Activated CD4-positive, alpha-beta T cell treated with anti-CD3 and anti-CD28 coated beads, Interleukin-10, Interleukin-2, amounts not matched to agents 100 ng/mL and 50 ng/mL, durations not matched to agents 16 hours and 8 hours (primary cell): ENCODE data around the gene VWA8.

Experiments used
- DNase-seq: peaks from one replicate; pipeline ENCODE4 v3.0.0-alpha.2; 2020

VWA8 gene

DNA sequence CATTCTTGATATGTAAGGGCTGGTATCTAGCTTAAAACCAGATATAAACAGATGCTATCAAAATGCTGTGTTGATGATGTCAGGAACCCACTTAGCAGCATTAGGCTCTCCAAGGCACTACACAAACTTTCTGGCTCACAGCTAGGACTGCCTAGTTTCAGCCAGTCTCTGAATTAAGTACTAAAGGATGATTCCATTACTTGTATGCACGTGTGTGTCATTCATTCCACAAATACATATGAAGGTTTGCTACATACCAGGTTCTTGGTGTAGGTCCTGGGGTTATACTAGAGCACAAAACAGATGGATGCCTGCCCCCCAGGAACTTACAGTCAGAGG, 352.1 kb downstream of the VWA8 start:
- no peak for DNase-seq

DNA sequence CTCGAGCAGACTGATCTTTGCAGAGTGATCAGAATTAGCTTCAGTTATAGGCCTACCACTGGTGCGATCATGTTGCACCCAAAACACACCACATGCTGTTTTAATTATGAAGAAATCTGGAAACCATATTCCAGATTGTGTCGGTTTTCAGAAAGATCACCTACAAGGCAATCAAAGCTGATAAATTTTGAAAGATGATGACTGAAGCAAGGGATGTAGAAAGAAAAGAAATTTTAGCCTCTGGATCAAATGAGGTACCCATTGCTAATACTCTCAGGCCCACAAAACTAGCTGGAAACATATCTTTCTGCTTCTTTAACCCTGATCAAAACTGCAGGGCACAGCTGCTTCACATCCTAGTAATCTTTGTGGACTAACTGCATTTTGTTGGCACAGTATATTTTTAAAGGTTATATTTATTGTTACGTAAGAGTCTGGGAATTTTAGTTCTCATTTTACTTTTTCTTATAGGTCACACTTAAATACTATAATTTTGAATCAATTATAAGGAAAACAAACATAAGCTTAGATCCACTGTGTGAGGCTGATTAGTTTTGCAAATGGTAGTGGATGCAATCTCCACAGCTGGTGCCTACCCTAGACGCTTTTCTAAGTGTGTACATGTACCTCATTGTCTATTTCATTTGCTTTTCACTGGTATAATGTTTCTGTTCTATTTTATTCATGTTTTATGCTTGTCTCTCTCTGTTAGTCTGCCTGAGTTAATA, 352.6 kb downstream of the VWA8 start:
- DNase-seq: no peak

DNA sequence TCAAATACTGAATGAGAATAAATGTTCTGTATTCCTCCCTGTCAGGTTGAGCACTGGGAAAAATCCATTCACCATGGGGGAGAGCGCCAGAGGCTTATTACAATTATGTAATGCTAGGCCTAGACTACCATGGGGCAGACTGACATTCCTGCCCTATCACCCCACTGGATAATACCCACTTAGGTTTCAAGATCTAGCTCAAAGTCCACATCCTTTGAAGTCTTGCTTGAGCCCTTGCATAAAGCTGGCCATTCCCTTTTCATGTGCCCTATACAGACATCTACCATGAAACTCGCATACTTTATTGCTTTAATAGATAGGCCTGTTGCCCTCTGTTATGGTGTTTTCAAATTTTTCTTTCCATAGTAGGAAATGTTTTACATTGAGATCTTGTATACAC, 354.3 kb downstream of the VWA8 start:
- no peak for DNase-seq

DNA sequence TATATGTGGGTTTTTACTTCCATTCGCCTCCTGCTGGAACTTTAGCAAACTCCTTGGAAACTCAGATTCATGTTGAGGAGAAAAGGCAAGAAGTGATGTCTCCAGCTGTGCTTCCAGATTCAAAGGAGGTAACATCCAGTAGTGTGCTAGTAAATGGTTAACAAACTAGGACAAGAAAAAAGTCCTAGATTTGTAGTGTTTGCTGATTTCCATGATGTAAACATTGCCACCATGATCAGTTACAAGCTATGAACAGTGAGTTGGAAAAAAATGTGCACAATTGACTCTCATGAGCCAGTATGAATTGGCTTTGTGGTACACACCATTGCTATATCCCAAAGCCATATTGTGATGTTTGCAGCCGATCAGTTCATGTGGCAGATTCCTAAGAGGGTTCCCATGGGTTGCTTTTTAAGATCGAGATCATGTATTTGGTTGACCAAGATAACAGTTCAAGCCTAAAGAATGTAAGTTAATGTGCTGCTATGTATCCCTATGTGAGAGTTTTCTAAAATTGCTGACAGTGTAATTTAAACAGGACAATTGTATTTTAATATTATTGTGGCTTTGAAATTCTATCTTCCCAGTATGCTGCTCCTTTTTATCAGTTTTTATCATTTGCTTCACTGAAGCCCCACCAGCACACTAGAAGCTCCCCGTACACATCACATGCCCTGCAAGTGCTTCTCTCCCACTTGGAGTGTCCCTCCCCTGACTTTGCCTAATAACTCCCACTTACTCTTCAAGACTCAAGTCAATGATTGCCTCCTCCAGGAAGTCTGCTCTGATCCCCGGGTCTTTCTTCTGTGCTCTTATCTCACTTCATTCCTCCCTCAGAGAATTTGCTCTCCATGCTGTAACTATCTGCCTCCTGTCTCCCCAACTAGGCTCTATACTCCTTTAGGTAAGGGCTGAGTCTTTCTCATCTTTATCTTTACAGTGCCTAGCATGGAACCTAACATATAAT, 355.3 kb downstream of the VWA8 start:
- no peak for DNase-seq

DNA sequence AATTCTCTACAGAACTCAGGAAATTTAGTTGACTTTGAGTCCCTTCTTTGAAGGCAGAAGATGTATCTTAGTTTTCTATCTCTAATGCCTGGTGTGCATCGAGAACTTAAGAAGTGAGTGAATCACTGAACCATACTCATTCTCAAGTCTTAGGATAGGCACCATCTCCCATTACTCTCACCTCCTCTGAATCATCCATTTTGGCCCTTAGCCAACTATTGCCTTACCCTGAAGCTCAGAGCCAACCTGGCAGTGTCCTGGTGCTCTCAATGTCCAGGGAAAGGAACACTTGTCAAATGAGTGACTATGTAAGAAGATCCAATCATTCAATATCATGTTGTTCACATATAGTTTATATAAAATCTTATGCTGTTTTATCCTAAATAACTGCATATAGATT, 357.0 kb downstream of the VWA8 start:
- DNase-seq: no peak

DNA sequence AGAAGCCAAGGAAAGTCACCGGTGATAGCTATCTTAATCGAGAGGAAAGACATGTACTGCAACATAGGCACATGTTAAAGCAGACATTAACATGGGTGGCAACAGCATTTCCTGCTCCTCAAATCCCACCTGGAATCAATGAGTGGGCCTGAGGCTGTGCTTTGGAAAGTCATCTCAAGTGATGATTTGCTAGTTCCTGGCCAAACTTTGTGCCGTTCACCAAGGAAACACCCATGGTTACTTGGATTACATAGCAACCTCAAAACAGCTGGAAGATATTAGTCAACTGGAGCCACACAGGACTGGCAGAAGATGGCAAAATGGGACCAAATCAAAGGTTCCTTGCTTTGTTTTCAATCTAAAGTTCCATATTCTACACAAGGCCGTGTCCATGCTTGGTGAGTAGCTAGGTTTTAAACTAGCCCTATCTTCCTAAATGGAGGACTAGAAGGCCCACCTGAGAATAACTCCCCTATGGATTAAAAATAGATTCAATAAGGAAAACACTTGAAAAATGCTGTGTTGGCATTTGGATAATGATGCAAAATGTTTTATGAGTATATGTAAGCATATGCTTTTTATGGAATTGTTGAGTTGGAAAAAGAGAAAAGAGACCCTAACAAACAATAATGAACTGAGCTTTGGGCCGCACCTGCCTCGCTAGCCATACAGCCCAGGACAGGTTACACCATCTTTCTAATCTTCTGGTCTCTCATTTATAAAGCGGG, 359.0 kb downstream of the VWA8 start:
- DNase-seq: no peak

DNA sequence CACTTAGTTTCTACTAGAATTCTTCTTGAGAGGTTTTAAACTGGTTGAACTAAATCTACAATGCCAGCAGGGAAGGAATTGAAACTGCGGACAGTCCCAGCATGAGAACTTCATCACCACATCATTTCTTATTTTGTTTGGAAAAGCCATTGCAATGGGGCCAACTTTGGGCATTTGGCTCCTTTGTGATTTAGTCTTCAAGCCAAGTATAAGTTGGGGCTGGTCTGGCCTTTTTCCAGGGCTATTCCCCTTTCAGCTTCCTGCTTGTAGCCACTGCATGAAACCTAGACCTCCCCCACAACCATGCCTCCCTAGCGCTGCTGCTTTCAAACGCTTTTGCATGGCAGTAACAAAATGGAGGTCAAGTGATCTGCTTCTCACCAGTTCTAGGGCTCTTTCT, 361.3 kb downstream of the VWA8 start:
- DNase-seq: no peak

DNA sequence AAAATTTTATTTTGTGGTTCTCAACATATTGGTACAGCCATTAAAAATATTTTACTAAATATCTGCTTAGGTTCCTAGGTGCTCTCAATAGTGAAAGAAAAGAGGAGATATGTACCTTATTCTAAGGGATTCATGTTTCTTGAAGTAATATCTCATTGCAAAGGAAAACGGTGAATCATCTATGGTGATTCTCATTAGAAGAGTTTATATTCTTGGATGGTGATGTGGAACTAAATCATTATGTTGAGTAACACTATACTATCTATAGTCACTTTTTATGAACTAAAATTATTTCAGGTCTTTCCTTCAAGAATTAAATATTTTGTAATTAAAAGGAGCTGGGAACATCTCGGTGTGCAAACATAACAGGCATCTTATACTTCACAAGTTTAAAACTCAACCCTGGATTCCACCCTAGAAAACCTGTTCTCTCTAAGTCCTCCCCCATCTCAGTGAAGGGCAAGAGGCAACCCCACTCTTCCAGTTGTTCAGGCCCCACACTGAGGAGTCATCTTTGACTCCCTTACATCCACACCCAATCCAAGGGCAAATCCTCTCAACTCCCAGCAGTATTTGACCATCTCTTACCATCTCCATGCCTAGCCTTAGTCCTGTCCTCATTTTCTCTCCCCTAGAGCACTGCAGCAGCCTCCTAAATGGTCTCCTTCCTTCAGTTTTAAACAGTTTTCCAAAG, 363.4 kb downstream of the VWA8 start:
- no peak for DNase-seq

DNA sequence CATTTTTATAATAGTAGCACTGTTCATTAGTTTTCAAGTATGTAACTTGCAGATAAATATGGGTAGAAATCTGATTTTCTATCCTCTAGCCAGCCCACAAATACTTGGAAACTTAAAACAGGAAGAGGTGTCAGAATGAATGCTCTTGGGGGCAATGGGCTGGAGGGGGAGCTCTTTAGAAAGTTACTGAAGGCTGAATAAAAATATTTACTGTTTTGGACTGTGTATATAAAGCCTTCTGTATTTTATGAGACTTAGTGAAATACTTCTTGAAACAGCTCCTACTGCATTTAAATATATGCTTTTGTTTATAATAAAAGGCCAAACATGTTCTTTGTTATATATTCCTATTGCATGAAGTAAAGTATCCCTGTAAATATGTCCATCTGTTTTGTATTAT, 364.7 kb downstream of the VWA8 start:
- no peak for DNase-seq

DNA sequence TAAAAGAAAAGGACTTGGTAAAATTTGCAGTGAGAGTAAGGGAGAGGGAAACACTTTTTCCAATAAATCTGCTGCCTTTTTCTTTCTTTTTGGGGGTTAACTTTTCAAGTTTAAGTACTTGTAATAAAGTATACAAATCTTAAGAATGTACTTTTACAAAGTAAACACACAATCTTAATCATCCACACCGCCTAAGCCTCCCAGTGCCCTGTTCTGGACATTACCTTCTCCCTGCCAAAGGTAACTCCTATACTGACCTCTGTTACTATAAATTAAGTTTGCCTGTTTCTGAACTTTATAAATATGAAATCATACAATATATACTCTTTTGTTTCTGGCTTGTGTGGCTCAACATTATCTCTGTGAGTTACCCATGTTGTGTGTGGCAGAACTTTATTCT, 365.6 kb downstream of the VWA8 start:
- DNase-seq: no peak

DNA sequence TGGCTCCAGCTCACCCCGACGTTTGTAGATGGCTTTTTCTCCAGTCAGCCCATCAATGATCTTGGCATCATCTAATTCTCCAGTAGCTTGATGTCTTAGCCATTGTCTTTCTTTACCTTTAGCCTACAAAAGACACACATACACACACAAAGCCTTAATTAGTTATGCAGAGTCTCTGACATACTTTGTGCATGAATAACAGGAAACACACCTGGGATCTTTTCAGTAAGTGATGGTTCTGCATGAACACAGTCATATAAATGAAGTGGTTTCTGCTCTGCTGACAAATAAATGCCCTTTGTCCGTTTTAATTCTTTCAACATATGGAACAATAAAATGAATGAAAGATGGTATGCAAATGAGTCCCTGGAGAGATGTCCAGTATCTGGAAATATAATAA, 370.3 kb downstream of the VWA8 start:
- no peak for DNase-seq

DNA sequence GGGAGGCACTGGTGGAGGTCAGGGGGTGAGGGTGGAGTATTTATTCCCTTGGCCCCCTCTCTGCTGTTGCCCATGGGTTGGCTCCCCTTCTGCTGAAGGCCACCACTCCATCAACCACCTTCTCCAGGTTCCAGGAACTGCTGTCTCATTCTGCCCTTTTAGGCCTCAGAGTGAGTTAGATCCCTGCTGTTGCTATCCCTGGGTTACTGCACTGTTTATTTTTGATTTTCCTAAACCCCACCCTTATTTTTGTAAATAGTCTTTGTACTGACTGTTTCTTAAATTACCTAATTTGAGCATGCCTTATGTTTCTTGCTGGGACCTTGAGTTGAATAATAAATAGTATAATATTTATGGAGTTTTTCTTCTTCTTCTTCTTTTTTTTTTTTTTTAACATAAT, 370.8 kb downstream of the VWA8 start:
- no peak for DNase-seq

DNA sequence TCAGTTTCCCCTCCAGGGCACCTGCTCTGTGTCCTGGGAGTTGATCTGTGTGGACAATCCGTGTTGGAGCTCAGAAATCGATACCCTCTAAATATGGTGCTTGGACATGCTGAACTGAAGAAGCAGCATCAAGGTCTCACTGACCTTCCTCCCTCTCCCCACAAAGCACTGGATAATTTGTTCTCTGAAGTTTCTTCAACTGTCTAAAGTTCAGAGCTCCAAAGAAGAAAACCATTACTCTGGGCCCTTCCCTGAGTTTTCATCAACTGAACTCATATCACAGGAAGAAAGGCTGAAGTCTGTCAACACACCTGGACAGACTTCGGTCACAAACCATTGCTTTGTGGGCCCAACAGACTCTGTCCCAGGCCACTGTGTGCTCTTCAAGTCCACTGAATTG, 371.5 kb downstream of the VWA8 start:
- no peak for DNase-seq

DNA sequence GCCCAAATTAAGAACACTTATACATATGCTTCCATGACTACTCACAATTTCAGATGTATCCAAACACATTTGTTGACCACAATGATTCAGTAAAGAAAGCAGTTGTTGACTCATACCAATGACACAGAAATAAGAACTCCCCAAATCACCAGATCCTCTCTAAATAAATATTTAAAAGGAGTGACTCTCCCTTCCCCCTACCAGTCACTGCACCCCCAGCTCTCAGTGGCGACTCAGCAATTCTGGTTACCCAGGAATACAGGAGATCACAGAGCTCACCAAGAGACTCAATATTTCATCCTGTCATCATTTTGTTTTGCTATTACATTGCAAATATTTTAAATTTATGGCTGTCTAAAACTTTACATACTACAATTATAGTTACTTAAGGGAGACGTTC, 372.0 kb downstream of the VWA8 start:
- peak; percentile 68 for DNase-seq

DNA sequence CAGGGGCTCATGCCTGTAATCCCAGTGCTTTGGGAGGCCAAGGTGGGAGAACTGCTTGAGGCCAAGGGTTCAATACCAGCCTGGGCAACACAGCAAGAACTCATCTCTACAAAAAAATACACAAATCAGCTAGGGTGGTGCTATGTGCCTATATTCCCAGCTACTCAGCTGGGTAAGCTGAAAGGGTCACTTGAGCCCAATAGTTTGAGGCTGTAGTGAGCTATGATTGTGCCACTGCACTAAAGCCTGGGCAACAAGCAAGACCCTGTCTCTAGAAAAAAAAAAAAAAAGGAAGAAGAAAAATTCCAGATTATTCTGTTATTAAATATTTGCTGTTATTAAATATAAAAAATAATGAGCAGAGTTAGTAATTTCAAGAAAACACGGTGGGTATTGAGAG, 372.5 kb downstream of the VWA8 start:
- no peak for DNase-seq

DNA sequence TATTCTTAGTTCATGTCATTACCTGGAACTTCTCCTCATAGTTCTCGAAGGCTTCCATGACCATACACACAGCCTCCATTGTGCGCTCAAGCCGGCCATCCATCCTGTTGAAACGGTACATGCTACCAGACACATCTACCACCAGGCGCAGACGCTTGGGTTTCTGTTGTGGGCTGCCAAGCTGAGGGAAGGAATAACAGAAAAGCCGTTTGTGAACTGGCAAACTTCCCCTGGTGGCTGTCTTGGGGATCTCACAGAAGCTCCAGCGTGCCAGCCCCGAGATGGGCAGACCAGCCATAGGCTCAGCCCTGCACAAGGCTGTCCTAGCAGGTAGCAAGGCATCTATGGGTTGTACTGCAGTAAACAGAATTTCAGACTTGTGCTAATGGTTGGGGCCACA, 373.4 kb downstream of the VWA8 start:
- no peak for DNase-seq

DNA sequence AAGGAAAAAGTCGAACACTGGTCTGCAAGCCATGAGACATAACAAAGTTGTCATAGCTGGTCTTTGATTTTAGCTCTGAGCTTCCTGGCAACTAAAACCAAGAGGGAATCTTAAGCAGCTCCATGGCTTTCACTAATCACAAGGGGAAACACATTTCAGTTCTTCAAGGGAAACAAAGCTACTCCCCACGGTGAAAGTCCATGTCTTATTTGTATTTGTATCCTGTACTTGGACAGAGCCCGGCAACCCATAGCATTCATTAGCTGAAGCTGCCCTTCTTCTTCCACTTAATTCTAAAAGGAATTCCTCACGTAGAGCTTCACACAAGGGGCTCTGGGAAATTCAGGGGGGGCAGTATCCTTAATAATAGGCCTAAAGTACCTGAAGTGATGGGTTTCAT, 374.7 kb downstream of the VWA8 start:
- no peak for DNase-seq

DNA sequence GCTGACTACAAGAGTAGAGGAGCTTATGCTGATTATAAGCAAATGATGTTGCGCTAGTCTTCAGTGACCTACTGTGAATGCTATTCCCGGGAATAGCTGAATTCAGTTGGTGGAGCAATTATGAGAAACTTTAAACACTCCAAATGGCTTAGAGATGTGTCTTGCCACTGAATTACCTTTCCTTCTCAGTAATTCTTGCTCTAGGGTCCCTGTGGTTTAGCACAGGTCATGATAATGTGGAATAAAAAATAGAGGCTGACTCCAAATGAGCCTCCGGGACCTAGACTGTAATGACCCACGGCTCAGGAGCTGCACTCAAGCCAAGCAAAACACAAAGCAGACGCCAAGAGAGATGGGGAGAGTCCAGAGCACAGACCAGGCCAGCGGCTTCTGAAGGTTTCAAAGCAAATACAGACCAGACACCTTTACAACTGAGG, 378.9 kb downstream of the VWA8 start:
- no peak for DNase-seq

DNA sequence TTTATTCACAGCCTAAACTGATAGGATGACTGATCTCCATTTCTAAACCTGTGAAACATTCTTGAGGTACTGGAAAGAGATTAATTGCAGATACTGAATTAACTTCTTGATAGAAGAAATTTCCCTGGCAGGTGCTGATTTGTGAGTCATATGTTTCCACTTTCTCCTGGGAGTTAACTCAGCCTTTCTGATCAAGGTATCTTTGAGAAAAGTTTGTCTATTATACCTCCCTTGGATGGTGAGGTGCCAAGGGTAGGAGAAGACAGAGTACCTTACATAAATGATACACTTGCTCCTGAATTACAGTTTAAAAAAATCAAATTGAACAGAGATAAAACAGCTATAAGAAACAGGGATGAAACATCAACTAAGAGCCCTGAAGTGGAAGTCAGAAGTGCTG, 380.6 kb downstream of the VWA8 start:
- DNase-seq: no peak

DNA sequence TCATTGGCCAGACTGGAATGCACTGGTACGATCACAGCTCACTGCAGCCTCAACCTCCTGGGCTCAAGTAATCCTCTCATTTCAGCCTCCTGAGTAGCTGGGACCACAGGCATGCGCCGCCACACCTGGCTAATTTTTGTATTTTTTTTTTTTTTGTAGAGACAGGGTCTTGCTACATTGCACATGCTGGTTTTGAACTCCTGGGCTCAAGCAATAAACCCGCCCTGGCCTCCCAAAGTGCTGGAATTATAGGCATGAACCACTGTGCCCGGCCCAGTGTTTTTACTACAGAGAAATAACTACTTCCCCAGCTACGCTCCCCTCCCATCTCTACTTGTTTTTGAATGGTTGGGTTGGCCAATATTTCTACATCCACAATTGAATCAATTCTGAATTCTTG, 381.0 kb downstream of the VWA8 start:
- no peak for DNase-seq

DNA sequence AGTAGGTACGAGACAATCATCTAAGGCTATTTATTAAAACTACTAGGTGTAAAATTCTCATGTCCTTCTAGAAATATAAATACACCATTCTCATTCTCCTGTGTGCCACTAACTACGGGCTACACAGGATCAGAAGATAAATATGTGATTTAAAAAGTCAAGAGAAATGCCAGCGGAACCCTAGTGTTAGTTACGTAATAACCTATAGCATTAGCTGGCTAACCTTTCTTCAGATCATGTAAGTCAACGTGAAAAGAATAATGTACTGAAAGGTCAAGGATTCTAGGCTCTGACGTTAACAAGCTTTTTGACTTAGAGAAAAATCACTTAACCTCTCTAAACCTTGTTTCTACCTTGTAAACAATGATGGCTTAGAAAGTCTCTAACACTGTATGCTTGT, 381.7 kb downstream of the VWA8 start:
- DNase-seq: no peak

DNA sequence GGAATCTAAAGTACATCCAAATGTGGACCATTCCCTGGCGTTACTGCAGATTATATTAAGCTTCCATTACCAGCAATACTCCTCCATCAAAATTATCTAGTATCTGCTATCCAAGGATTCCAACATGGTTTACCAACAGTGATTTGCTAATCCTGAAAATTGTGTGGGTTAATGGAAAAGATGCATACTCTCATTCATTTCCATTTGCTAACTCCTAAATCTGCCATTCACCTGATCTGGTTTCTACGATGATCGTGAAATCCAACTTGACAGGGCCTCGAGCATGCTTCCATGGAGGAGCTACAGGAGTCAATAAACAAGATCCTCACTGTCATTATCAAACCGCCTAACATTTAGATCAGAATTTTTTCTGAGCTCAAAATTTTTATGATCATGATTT, 382.5 kb downstream of the VWA8 start:
- DNase-seq: no peak

DNA sequence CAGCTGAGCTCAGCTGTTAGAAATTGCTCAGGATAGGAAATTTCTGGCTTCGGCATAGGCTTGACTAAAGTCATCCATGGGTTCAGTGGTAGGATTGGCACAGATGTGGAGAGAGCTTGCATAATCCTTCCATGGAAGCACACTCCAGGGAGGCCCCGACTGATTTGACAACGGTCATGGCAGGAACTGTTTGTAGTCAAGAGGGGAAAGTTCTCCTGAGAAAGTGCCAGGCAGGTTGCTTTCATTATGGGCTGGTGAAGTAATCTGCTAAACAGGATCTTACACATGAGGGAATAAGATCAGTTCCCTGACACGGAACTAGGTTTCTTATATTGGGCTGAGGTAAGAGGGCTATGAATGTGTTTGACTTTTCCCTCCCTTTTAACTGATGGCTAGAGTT, 383.5 kb downstream of the VWA8 start:
- DNase-seq: no peak
